Thymus (tissue), 11 donors: ENCODE results near the gene OR6K6. TPM values are rescaled to one million over a fixed set of nuclear protein-coding genes. Genes with fewer than 3 reads are reported as not detected.

Experiments
- DNase-seq, 9 donors: peaks; one replicate each; pipeline ENCODE4 v3.0.0-alpha.2; 2013; ENCODE audit warnings: low spot score in 9 of 9, low read depth in 6 of 9, missing footprints in 1 of 9
- H3K27ac ChIP-seq, 2 donors: one replicate each; pipeline ENCODE4 v1.5.1; 2013; ENCODE audit warnings: control low read depth in 1 of 2, low read depth in 1 of 2, low read length in 1 of 2, mild to moderate bottlenecking in 1 of 2, moderate library complexity in 1 of 2
- H3K27me3 ChIP-seq, 2 donors: one replicate each; pipeline ENCODE4 v1.5.1; 2013; ENCODE audit warnings: low read length in 1 of 2; ENCODE audit not compliant: control insufficient read depth in 2 of 2, insufficient read depth in 1 of 2
- H3K36me3 ChIP-seq, 2 donors: one replicate each; pipeline ENCODE4 v1.5.1; 2013; ENCODE audit warnings: low read length in 1 of 2, mild to moderate bottlenecking in 1 of 2, moderate library complexity in 1 of 2; ENCODE audit not compliant: control insufficient read depth in 2 of 2, insufficient read depth in 2 of 2
- H3K4me1 ChIP-seq, 2 donors: one replicate each; pipeline ENCODE4 v1.5.1; 2013; ENCODE audit warnings: low read length in 2 of 2; ENCODE audit not compliant: control insufficient read depth in 2 of 2, insufficient read depth in 2 of 2
- H3K4me3 ChIP-seq, 2 donors: one replicate each; pipeline ENCODE4 v1.5.1; 2013; ENCODE audit warnings: low read length in 2 of 2, control low read depth in 1 of 2, mild to moderate bottlenecking in 1 of 2
- H3K9me3 ChIP-seq, 2 donors: one replicate each; pipeline ENCODE4 v1.5.1; 2013; ENCODE audit warnings: low read length in 1 of 2, mild to moderate bottlenecking in 1 of 2; ENCODE audit not compliant: control insufficient read depth in 2 of 2, insufficient read depth in 1 of 2
- WGBS: extraction: QIAGEN DNeasy Blood & Tissue Kit; methylation state at CpG from one replicate; pipeline ENCODE4 v1.1.7; 2013; 5-methylcytosine and 5-hydroxymethylcytosine counted together
- polyA plus RNA-seq: library from polyadenylated mRNA; stranded (reverse); fragments of 200-250 nt; gene quantifications from one replicate; pipeline ENCODE4 v1.2.3, GENCODE V29; 2013
- total RNA-seq: library from RNA; stranded (reverse); fragments of 120-200 nt; gene quantifications from one replicate; pipeline ENCODE4 v1.2.4, GENCODE V29; 2013
- donor health status: healthy.

Gene OR6K6
- total and polyA plus RNA-seq, 2 donors, result 0.02 TPM; not detected in 1

DNA sequence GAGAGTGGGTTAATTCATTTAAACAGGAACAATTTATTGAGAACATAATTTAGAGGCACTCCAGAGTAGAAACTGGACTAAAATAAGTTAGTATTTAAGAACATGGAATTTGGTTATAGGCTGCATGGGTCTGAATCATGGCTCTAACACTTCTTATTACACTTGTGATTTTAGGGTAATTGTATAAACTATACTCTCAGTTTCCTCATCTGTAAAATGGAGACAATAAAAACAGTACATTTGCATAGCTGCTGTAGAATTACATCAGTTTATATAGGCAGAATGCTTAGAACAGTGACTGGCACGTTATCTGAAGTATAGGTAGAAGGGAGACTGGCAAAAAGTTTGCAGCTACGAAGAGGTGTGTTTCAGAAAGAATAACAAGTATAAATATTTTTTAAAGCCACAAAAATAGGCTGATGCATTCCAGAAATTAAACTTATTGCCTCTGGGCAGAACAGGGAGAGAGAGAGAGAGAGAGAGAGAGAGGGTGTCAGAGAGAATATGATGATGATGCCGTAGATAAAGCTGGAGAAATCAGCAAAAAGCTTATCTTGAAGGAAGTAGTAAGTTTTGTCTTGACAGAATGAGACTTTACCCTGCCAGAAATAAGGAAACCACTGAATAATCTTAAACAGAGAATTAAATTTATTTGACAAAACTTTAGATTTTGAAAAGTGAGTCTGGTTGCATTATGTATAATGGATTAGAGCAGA lies 25.9 kb upstream of the OR6K6 start:
- no peak overlapping the region for H3K27ac ChIP-seq
- WGBS, result 78% methylated on average over 3 of the region's 3 CpGs
- no peak for DNase-seq

GRCh38 chr1:158730453-158730852 lies 24.1 kb upstream of the OR6K6 start:
- H3K4me1 ChIP-seq, result no peaks in the 10 kb centered on the region
- H3K27ac ChIP-seq, result no peak overlapping the region
- DNase-seq, result no peak
- H3K36me3 ChIP-seq, result no peaks in the 10 kb centered on the region
- WGBS, result 90% methylated on average over 4 of the region's 4 CpGs
- H3K4me3 ChIP-seq, result no peak overlapping the region
- H3K27me3 ChIP-seq, result no peaks in the 10 kb centered on the region
- H3K9me3 ChIP-seq, result no peaks in the 10 kb centered on the region

More for the DNA sequence above, 25.9 kb upstream of the OR6K6 start:
- H3K27me3 ChIP-seq, result no peaks in the 10 kb centered on the region
- no peaks in the 10 kb centered on the region for H3K4me1 ChIP-seq
- no peaks in the 10 kb centered on the region for H3K9me3 ChIP-seq
- no peaks in the 10 kb centered on the region for H3K36me3 ChIP-seq
- no peak overlapping the region for H3K4me3 ChIP-seq

GRCh38 chr1:158731707-158732106 lies 22.8 kb upstream of the OR6K6 start:
- DNase-seq, result no peak
- 95% methylated on average over 4 of the region's 4 CpGs for WGBS
- H3K4me3 ChIP-seq, result no peak overlapping the region
- no peaks in the 10 kb centered on the region for H3K9me3 ChIP-seq
- H3K27ac ChIP-seq, result no peak overlapping the region
- no peaks in the 10 kb centered on the region for H3K36me3 ChIP-seq
- H3K27me3 ChIP-seq, result no peaks in the 10 kb centered on the region
- no peaks in the 10 kb centered on the region for H3K4me1 ChIP-seq

DNA sequence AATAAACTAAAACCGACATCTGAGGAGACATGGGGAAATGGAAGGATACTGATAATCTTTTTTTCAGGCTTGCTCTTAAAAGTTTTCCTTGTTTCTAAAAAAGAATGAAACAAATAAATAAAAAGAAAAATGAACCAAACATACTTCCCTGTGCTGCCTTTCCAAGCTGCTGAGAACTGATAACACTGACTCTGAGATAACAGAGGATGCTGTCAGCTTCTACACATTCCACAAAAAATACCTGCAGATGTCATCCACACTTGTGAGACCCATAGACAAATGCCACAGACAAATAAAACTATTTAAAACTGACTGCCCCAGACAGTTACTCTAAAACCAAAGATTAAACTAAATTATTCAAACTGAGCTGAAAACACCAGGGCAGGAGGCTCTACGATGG lies 22.0 kb upstream of the OR6K6 start:
- no peak for DNase-seq
- H3K4me3 ChIP-seq, result no peak overlapping the region
- no peak overlapping the region for H3K27ac ChIP-seq
- H3K4me1 ChIP-seq, result no peaks in the 10 kb centered on the region
- no peaks in the 10 kb centered on the region for H3K36me3 ChIP-seq
- WGBS, result 95% methylated on average over 2 of the region's 2 CpGs
- no peaks in the 10 kb centered on the region for H3K27me3 ChIP-seq
- H3K9me3 ChIP-seq, result no peaks in the 10 kb centered on the region

GRCh38 chr1:158735848-158736247 lies 18.7 kb upstream of the OR6K6 start:
- H3K27ac ChIP-seq, result no peak overlapping the region
- no peaks in the 10 kb centered on the region for H3K36me3 ChIP-seq
- no peaks in the 10 kb centered on the region for H3K27me3 ChIP-seq
- no peaks in the 10 kb centered on the region for H3K9me3 ChIP-seq
- DNase-seq, result no peak
- no peak overlapping the region for H3K4me3 ChIP-seq
- no peaks in the 10 kb centered on the region for H3K4me1 ChIP-seq

DNA sequence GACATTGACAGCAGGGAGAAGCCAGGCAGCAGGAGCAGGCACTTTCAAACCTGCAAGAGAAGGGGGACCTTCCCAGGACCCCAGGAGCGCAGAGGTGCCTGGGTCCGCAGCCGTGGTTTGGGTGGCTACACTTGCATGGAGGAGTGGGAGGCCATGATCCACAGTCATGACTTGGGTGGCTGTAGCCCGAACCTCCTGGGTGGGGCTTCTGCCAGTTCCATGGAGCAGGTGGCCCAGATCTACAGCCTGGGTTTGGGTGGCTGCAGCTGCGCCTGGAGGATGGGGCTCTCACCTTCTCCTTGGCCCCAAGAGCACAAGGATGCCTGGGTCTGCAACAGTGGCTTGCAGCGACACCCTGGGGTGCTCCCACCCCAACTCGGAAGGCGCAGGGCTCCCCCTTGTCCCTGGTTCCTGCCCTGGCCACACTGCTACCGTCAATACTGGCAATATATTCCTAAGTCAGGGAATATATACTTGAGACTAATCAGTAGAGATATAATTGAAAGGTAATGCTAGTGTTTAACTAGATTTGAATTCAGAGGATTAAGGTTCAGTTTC lies 2.3 kb upstream of the OR6K6 start:
- WGBS, result 93% methylated on average over 9 of the region's 9 CpGs
- DNase-seq, result no peak
- Histone ChIP-seq H3K4me1 (no peaks in the 10 kb centered on the region), H3K27me3 (no peaks in the 10 kb centered on the region), H3K9me3 (no peaks in the 10 kb centered on the region), H3K4me3 (no peak overlapping the region), H3K27ac (no peak overlapping the region), H3K36me3 (no peaks in the 10 kb centered on the region)

DNA sequence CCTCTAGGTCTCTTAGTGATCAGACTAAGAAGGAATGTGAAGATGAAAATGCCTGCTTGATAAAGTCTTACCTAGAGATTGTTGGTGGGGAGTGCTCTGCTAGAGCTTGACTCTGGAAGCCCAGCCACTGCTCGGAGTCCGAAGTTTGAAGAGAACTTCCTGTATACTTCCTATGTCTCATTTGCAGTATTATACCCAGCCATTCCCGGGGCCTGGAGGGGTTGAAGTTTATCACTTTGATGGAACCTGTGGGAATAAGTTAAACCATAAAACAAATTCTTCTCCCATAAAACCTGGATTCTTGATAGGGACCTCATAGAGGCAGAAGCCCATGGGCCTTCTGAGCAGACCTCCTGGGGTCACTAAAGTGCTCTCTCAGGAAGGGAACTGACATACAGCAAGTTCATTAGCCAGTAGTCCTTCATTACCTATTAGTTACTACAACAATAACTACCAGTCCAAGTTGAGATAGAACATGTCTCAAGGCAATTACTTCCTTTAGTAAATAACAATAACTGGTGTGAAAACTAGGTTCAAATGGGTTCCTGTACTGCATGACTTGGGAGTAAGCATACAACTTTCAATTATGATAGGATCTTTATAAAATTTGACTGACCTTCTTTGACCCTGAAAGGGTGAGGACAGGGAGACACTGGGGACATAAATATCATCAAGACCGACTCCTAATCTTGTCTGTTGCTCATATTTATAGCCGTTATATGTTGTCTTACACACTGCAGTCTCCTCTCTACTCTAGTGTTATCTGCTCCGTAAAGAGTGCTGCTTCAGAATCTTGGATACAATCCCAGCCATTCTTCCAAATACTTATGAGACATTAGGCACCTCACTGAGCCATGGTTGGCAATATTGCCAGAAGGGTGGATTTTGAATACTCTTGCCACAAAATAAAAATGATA lies 17.7 kb downstream of the OR6K6 start, which contains the start of gene OR6N1:
TSS of gene OR6N1 (minus strand) at position 246 of the 917 bp plus-strand sequence. CDS start 5,513 bp downstream, outside the sequence.
- Histone ChIP-seq H3K27me3 (no peaks in the 10 kb centered on the region), H3K9me3 (no peaks in the 10 kb centered on the region), H3K4me1 (no peaks in the 10 kb centered on the region), H3K4me3 (no peak within 1 kb of the TSS), H3K27ac (no peak within 1 kb of the TSS), H3K36me3 (no peaks in the 10 kb centered on the region)
- no peak for DNase-seq
- 90% methylated on average over 6 of the region's 6 CpGs for WGBS

- H3K4me1 ChIP-seq, result no peaks in the 10 kb centered on the region
- no peaks in the 10 kb centered on the region for H3K36me3 ChIP-seq
Measured at GRCh38 chr1:158781104-158781503, 26.6 kb downstream of the OR6K6 start, which contains the start of gene OR6N2. Gene OR6N2, minus strand, starts transcription at chr1:158781204. Its CDS starts 3,569 bp downstream, at chr1:158777635.

GRCh38 chr1:158793604-158794003 lies 39.1 kb downstream of the OR6K6 start:
- Histone ChIP-seq H3K36me3 (no peaks in the 10 kb centered on the region), H3K4me3 (no peak overlapping the region), H3K27me3 (no peaks in the 10 kb centered on the region), H3K9me3 (no peaks in the 10 kb centered on the region), H3K27ac (no peak overlapping the region), H3K4me1 (no peaks in the 10 kb centered on the region)
- 95% methylated on average over 2 of the region's 2 CpGs for WGBS
- DNase-seq, result peak in 7 of 9 donors; percentile 6 to 47 (median 11)

More at GRCh38 chr1:158781104-158781503, 26.6 kb downstream of the OR6K6 start, which contains the start of gene OR6N2:
- Histone ChIP-seq H3K27ac (no peak within 1 kb of the TSS), H3K27me3 (no peaks in the 10 kb centered on the region), H3K9me3 (no peaks in the 10 kb centered on the region), H3K4me3 (no peak within 1 kb of the TSS)
- DNase-seq, result no peak
